GM19372 (cell line): ENCODE measurements around the gene AZU1.
"Not testable (repeated sequence)": the region's sequence is repeated elsewhere in the genome, so short reads cannot be mapped to it uniquely, and the experiment has no call there.

Source experiments
- ATAC-seq: cut with Tn5 transposase; IDR thresholded peaks from one replicate; pipeline ENCODE4 v1.9.1; 2021; ENCODE audit warnings: mild to moderate bottlenecking, low read depth, moderate library complexity; ENCODE audit not compliant: unreplicated experiment

Gene AZU1

GRCh38 chr19:824885-825284 is 2.8 kb upstream of the AZU1 start:
- no peak for ATAC-seq

DNA sequence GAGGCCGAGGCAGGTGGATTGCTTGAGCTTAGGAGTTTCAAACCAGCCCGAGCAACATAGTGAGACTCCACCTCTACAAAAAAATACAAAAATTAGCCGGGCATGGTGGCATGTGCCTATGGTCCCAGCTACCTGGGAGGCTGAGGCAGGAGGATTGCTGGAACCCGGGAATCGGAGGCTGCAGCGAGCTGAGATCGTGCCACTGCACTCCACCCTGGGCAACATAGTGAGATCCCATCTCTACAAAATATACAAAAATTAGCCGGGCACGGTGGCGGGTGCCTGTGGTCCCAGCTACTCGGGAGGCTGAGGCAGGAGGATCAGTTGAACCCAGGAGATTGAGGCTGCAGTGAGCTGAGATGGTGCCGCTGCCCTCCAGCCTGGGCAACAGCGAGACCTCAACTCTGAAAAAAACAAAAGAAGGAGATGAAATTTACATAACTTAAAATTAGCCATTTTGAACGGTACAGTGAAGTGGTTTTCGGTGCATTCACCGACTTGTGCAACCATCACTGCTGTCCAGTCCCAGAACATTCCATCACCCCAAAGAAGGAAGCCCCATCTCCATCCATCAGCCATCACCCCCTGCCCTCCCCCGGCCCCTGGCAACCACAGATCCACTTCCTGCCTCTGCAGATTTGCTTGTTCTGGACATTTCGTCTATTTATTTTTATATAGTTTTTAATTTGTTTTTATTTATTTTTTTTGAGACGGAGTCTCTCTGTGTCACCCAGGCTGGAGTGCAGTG is 1.6 kb upstream of the AZU1 start:
- ATAC-seq, result no peak

DNA sequence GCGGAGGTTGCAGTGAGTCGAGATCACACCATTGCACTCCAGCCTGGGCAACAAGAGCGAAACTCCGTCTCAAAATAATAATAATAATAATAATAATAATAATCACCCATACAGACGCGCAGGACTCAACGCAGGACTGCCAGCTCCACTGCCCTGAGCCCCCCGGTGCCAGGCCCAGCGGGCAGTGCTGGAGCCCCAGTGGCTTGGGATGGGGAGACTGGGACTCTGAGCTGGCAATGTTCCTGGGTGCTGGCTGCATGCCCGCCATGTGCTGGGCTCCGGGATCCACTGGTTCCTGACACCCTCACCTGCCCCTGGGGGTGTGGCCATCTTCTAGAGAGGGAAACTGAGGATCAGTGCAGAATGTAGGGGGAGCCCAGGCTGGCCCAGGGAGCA is 325 bp upstream of the AZU1 start:
- ATAC-seq, result no peak

- no peak for ATAC-seq
Measured at GRCh38 chr19:829129-829758, 1.6 kb downstream of the AZU1 start.

DNA sequence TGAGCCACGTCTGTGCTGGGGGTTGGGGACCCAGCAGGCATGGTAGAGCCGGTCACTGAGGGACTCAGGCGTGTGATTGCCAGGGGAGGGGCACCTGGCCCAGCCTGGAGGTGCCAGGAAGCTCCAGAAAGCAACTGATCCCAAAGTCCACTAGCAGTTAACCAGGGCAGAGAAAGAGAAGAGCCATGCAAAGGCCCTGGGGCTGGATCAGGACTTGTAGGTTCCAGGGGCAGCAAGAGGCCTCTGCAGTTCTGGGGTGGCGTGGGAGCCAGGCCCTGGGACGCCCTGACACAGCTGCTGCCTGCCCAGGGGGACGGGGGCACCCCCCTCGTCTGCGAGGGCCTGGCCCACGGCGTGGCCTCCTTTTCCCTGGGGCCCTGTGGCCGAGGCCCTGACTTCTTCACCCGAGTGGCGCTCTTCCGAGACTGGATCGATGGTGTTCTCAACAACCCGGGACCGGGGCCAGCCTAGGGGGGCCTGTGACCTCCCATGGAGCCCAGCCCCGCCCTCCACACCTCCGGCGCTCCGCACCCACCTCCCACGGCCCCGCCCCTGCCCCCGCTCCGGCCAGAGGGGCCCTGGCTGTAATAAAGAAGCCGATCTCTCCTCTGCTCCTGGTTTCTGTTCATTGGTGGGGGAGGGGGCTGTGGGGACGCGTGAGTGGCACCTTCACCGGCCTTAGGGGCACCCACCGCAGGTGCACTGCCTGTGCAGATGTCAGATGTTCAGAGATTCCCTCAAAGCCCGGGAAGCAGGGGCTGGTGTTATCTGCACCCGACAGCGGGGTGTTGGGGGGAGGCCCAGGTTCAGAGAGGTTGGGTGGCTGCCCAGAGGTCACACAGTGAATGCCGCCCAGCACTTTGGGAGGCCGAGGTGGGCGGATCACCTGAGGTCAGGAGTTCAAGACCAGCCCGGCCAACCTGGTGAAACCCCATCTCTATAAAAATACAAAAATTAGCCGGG is 4.1 kb downstream of the AZU1 start:
- no peak for ATAC-seq

GRCh38 chr19:834216-834615 is 6.6 kb downstream of the AZU1 start:
- ATAC-seq, result no peak

- no peak for ATAC-seq
Measured at GRCh38 chr19:835210-835810, 7.7 kb downstream of the AZU1 start.

GRCh38 chr19:840519-841206 is 13.0 kb downstream of the AZU1 start, which contains the start of gene PRTN3:
Gene PRTN3, plus strand, starts transcription at chr19:840999. Its CDS starts 10 bp downstream, at chr19:841009.
- no peak for ATAC-seq

DNA sequence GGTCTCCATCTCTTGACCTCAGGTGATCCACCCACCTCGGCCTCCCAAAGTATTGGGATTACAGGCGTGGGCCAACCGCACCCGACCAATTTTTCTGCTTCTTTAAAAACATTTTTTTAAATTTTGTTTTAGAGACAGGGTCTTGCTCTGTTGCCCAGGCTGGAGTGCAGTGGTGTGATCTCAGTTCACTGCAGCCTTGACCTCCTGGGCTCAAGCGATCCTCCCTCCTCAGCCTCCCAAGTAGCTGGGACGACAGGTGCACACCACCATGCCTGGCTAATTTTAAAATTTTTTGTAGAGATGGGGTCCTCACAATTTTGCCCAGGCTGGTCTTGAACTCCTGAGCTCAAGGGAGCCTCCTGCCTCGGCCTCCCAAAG is 15.2 kb downstream of the AZU1 start:
- not testable (repeated sequence) for ATAC-seq

DNA sequence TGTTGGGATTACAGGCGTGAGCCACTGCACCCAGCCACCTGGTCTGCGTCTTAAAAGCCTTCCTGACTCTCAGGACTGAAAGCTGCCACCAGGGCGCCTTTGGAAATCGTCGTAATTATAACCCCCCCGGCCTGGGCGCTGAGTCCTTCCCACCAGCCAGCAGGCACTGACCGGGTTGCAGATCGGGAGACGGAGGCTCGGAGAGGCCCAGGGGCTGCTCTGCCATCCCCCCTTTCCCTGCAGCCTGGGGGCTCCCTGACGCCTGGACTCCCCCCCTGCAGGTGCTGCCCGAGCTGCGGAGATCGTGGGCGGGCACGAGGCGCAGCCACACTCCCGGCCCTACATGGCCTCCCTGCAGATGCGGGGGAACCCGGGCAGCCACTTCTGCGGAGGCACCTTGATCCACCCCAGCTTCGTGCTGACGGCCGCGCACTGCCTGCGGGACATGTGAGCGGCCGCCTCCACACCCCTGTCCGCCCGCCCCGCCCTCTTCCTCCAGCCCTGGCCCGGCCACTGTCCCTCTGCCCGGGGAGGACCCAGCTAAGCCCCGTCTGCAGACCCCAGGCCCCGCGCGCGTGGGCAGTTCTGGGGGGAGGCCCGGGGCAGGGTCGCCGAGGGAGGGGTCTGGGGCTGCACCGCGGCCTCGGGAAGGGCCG is 15.7 kb downstream of the AZU1 start:
- ATAC-seq, result no peak

GRCh38 chr19:843836-844545 is 16.4 kb downstream of the AZU1 start:
- ATAC-seq, result no peak

DNA sequence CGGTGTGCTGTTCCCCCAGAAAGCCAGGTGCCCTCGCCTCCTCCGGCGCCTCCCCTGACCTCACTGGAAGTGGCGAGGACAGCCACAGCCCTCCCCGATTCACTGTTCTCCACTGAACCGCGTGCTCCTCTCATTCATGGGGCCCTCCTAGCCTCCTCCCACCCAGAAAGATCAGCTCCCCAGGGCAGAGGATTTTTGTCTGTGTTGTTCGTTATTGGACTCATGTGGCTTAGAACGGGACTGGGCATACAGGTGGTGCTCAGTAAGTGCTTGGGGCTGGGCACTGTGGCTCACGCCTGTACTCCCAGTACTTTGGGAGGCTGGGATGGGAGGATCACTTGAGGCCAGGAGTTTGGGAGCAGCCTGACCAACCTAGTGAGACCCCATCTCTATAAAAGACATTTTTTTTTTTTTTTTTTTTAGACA is 16.9 kb downstream of the AZU1 start:
- no peak for ATAC-seq

DNA sequence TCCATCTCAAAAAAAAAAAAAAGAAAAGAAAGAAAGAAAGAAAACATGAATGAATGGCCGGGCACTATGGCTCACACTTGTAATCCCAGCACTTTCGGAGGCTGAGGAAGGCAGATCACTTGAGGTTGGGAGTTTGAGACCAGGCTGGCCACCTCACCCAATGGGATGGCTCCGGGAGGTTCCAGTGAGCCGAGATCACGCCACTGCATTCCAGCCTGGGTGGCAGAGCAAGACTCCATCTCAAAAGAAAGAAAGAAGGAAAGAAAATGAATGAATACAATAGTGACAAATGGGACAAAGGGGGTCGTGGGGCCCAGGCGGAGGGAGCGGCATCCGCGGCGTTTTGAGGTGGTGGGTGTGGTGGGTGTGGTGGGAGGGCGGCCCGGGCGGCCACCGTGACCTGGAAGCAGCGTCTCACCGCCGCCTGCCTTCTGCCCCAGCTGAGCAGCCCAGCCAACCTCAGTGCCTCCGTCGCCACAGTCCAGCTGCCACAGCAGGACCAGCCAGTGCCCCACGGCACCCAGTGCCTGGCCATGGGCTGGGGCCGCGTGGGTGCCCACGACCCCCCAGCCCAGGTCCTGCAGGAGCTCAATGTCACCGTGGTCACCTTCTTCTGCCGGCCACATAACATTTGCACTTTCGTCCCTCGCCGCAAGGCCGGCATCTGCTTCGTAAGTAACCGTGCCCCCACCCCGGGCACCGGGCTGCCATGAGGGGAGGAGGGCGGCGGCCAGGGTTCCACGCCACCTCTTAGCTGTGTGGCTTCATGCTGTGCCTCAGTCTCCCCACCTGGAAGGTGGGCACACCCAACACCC is 18.3 kb downstream of the AZU1 start:
- no peak for ATAC-seq

DNA sequence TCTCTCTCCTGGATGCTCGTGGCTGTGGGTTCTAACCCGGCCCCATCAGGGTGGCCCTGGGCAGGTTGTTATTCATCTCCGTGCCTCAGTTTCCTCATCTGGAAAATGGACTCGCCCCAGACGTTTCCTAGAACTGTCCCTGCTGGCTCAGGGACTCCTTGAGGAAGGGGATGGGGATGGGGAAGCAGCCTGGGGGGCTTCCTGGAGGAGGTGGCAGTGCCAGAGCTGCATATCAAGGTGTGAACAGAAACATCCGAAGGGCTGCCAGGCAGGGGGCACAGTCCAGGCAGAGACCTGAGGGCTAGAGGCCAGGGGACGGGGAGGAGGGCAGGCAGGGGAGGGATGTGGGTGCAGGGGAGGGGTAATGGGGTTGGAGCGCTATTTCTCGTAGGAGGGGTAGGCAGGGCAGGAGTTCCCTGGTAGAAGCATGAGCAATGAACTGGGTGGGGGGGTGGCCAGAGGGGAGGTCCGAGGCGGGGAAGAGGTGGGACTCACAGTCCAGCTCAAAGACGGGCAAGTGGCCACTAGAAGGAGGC is 20.8 kb downstream of the AZU1 start:
- ATAC-seq, result no peak

GRCh38 chr19:849195-849594 is 21.6 kb downstream of the AZU1 start:
- ATAC-seq, result not testable (repeated sequence)

DNA sequence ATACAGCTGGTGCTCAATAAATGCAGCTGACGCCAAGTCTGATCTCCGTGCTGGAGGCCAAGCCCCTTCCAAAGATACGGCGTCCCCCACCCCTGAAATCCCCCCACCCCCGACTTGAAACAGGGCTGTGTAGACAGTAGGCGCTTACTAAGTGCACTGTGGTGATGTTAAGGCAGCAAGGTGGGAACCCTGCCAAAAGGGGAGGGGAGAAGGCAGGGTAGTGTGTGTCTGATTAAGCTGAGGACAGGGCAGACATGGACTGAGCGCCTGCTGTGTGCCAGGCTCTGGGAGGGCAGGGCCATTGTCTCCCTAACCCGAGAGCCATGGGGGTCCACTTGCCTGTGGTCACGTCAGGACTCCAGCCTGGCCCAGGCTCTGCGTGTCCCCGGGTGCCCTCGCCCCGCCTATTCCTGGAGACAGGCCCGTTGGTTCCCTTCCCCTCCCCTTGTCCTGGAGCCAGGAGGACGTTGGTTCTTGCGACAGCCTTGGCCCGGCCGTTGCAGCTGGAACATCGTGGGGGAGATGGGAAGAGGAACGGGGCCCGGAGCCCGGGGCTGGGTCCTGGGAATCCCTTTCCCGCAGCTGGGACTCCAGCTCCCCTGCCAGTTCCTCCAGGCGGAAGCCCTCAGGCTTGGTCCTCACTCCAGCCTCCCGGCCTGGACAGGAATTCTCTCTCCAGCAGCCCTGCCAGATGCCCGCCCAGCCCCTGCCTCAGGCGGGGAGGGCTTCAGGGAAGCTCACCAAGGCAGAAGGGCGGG is 22.8 kb downstream of the AZU1 start:
- no peak for ATAC-seq

- no peak for ATAC-seq
Measured at GRCh38 chr19:850979-851335, 23.3 kb downstream of the AZU1 start.
